CD1c-positive myeloid dendritic cell (primary cell): ENCODE measurements around the gene CCDC69.
"Not testable (repeated sequence)": the region's sequence is repeated elsewhere in the genome, so short reads cannot be mapped to it uniquely, and the experiment has no call there.

Source experiments
- DNase-seq: peaks from one replicate; pipeline ENCODE4 v3.0.0-alpha.2; 2016; ENCODE audit errors: extremely low spot score

Gene CCDC69

DNA sequence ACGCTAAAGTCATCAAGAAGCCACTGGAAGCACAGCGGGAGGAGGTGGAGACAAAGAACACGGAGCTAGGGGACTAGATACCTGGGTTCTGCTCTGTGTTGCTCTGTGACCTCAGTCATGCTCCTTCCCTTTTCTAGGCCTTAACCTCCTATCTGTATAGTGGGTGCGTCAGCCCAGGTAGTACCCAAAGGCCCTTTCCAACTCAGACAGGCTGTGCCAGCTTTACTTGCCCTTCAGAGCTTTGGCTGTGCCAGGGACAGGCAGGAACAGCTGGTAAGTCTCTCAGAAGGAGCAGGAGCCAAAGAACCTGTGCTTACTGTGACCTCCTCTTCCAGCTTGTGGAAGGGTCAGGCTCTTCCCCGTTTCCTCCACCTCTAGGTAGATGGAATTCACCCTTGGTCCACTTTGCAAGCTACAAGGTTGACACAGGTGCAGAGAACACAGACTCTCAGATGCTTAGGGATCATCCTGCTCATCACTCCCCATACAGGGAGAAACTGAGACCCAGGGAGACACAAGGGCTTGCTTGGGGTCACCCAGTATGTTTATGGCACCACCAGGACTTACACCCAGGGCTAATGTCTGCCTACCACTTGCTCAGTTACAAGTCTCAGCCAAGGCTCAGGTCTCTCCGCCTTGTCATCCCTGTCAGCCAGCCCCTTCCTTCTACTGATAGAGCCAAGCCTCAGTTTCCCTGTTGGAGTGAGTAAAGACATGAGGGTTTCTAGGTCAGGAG, 1.7 kb downstream of the CCDC69 start:
- DNase-seq = no peak

DNA sequence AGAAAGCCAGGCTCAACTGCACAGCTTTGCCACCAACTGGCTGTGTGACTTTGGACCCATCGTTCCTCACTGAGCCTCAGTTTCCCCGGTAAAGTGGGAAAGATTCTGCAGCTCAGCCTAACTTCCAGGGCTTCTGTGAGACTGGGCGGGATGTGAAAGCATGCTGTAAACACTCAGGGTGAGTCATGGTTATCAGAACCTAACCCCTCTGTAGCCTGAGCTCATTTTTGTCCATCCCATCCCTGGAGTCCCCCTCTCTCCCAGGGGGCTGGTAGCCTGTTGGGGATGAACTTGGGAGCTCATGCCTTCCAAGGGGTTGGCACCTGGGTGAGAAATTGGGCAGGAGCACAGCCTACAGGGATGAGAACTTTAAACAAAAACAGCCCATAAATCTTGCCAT, 2.3 kb downstream of the CCDC69 start:
- peak; percentile 20 for DNase-seq

DNA sequence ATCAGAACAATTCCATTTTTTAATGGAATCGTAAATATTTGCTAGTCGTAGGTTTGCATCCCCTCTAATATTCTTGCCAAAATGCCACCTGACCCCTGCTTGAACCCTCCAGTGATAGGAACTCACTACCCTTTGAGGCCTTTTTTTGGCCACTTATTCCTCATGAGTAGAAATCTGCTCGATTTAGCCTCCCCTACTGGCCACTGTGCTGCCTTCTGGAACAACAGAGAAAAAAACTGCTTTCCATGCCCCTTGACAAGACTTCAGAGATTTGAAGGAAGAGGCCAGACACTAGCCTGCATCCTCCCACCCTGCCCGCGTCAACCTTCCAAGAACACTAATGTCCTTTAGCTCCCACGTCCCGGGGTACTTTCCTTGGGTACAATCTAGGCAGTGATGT, 4.1 kb downstream of the CCDC69 start:
- no peak for DNase-seq

GRCh38 chr5:151219138-151219537, 4.8 kb downstream of the CCDC69 start:
- no peak for DNase-seq

DNA sequence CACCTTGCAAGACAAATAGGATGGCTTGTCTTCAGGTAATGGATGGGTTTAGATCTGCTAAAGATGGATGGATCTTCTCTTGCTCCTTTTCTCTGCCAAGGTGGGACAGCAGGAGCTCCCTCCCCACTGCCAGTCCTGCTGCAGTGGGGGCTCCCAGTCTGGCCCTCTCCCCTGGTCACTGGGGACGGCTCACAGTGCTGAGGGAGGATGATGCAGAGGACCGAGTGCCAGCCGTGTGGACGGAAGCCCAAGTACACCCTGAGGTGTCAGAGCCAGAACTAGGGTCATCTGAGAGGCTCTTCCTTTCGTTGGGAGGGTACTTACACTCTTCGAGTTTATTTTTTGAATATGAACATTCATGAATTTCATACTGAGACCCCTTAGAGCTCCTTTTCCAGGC, 5.7 kb downstream of the CCDC69 start:
- no peak for DNase-seq

GRCh38 chr5:151216781-151217180, 7.1 kb downstream of the CCDC69 start:
- DNase-seq = no peak

GRCh38 chr5:151215546-151215880, 8.4 kb downstream of the CCDC69 start:
- DNase-seq = no peak

- DNase-seq = peak; percentile 91
Measured at GRCh38 chr5:151214614-151215545, 9.0 kb downstream of the CCDC69 start.

DNA sequence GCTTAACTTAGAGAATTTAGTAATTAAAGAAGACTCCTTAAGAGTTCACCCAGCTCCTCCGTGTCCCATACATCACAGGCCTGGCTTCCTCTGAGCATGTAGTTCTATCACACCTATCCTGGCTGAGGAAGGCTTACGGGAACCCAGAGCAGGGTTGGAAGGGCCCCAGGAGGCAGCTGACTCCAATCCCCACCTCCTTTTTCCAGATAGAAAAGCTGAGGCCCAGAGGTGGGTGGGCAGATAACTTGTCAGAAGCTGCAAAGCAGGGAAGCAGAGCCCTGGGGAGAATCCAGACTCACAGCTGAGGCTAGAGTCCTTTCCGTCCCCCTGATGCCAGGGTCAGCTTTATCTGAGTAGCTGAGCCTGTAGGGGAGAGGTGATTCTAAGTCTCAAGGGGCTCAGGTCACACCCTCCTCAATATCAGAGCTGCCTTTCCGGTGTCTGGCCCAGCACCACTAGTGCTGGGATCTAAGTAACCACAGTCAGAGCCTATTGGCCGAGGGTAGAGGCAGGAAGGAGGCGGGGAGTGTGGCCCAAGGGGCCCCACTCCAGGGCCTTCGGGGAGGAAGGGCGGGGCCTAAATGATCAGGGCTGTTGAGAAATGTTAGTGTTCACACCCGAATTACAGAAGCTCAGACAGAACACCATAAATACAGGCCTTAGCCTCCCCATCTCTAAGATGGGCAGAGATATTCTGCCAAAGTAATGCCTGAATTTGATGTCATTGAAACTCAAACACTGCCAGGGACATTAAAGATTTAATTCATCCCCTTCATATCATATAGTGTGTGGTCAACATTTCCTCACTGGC, 9.9 kb downstream of the CCDC69 start:
- peak; percentile 86 for DNase-seq

- DNase-seq = no peak
Measured at GRCh38 chr5:151212406-151212798, 11.5 kb downstream of the CCDC69 start.

DNA sequence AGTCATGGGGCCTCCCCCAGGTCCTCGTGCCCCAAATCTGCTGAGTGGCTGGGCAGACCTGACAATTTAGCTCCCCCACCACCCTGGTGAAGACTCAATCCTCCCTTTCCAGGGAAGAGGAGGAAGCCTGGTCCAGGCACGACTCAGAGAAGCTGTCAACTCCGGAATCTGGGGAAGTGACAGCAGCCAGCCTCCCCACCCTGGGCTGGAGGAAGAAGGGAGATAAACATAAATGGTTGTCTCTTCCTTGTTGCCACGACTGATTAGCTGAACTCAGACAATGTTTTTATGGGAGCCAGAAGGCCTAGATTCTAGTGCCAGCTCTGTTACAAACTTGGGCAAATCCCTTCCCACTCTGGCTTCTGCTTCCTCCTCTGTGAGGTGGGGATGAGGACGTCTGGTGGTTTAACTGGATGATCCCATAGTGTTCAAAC, 15.4 kb downstream of the CCDC69 start:
- peak; percentile 70 for DNase-seq

GRCh38 chr5:151205411-151205810, 18.5 kb downstream of the CCDC69 start:
- DNase-seq = no peak

DNA sequence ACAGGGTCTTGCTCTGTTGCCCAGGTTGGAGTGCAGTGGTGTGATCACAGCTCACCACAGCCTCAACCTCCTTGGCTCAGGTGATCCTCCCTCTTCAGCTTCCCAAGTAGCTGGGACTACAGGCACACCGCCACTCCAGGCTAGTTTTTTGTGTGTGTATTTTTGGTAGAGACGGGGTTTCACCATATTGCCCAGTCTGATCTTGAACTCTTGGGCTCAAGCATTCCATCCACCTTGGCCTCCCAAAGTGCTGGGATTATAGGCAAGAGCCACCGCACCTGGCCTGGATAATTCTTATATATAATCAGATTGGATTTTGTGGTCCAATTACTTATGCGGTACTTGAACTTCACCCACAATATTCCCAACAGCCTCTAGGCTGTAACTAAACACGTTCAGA, 19.8 kb downstream of the CCDC69 start:
- DNase-seq = no peak

DNA sequence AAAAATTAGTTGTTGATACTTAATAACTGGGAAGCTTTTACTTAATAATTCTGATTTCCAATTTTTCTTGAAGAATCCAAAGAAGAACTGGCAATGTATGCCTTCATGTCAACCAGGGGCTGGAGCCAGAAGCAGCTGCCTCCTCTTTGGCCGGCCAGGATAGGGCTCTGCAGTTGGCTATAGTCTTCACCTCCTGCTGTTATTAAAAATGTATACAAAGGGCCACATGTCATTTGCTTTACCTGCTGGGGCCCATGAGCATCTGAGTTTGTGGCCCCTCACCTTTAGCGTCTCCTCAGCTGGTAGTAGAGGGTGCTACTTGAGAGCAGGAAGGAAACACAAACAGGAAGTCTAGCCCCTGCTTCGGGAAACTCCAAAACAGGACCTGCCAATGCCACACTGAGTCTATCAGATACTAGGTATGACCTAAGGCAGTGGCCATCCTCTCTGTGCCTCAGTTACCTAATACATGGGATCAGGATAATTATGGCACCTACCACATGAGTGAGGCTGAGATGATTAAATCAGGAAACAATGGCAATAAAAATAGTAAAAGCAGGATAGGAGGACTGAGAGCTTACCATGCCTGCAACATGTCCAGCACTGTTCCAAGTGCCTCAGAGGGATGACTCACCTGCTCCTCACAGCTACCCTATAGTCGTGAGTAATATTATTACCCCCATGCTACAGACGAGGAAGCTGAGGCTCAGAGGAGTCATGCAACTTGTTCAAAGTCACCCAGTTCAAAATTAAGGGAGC, 21.3 kb downstream of the CCDC69 start:
- no peak for DNase-seq

GRCh38 chr5:151200913-151201595, 22.8 kb downstream of the CCDC69 start:
- DNase-seq = no peak

DNA sequence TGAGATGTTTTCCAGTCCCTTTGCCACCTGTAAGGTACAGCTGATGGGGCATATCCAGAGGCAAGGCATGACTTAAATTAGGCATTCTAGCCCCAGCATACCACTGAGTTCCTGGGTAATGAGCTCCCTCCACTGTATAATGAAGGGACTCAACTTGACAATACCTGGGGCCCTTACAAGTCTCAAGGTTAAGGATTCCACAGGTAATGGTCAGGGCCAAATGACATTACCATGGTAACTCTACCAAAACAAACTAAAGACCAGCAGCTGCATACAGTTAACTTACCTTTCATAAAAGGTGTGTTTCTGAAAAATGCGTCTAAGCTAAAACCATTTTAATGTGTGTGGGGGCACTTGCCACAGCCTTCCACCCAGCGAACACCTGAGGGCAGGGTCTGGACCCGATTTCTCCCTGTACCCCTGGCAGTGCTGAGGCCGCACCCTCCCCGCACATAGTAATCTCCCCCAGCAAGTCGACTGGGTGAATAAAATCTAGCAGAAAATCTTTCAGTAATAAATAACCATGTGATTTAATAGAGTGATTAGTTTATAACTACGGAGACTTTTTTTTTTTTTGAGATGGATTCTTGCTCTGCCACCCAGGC, 24.2 kb downstream of the CCDC69 start:
- DNase-seq = no peak

DNA sequence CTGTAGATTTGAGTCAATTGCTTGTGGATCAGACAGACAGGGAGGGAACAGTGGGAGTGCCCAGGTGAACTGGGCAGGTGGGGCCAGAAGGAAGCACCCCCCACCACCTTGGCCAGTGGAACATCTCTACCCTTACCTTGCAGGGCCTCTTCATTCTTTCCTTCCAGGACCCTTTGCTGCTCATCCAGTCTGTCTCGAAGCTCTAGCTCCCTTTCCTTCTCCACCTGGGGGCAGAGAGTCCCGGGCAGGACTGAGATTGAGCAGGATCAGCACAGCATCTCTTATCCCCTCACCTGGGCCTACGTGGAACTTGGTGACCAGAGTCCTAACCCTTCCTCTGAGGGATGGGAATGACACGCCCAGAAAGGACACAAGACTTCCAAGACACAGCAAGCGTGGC, 25.0 kb downstream of the CCDC69 start:
- DNase-seq = no peak

GRCh38 chr5:151197291-151197600, 26.6 kb downstream of the CCDC69 start:
- not testable (repeated sequence) for DNase-seq

GRCh38 chr5:151196556-151197290, 27.2 kb downstream of the CCDC69 start:
- DNase-seq = peak; percentile 19

DNA sequence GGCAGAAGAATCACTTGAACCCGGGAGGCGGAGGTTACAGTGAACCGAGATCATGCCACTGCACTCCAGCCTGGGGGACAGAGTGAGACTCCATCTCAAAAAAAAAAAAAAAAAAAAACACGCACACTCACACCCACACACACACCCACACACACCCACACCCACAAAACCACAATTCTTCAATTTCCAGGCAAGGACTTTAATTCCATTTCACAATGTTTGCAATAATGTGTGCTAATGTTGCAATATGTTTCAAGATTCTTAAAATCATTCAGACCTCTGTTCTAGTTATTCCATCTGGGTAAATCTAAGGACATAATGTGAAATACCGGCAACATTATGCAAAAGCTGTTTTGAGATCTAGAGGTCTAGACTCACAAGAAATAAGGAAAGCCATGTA, 28.3 kb downstream of the CCDC69 start:
- peak; percentile 41 for DNase-seq
